Activated T-cell treated with anti-CD3 and anti-CD28 coated beads, Interleukin-2, amount 50 U/mL, for 72 hours (primary cell): ENCODE results near the gene ITSN1. TPM values are rescaled to one million over a fixed set of nuclear protein-coding genes. Genes with fewer than 3 reads are reported as not detected.

ENCODE experiments used
- ATAC-seq, 2 donors: fragments of 150-1000 bp; cut with Tn5 transposase; replicated peaks in 1 of 2; 2 replicates each; pipeline ENCODE4 v1.10.0; 2021; ENCODE audit warnings: moderate library complexity in 2 of 2, mild to moderate bottlenecking in 1 of 2
- DNase-seq, 2 donors: peaks; one replicate each; pipeline ENCODE4 v3.0.0; 2021 to 2022; ENCODE audit warnings: mixed read lengths in 1 of 2
- H3K27ac Mint-ChIP-seq: one replicate; pipeline ENCODE4 v1.8.0; 2022; ENCODE audit warnings: mild to moderate bottlenecking, moderate library complexity, mixed read lengths
- H3K27me3 Mint-ChIP-seq: one replicate; pipeline ENCODE4 v1.8.0; 2022; ENCODE audit warnings: low read depth, mixed read lengths
- H3K36me3 Mint-ChIP-seq, 2 donors: one replicate each; pipeline ENCODE4 v1.8.0; 2022; ENCODE audit warnings: mixed read lengths in 2 of 2, mild to moderate bottlenecking in 1 of 2; ENCODE audit not compliant: insufficient read depth in 2 of 2
- H3K4me1 Mint-ChIP-seq: one replicate; pipeline ENCODE4 v1.8.0; 2022; ENCODE audit warnings: low read depth, mixed read lengths
- H3K4me3 Mint-ChIP-seq, 2 donors: one replicate each; pipeline ENCODE4 v1.8.0; 2022; ENCODE audit warnings: mild to moderate bottlenecking in 2 of 2, mixed read lengths in 2 of 2, moderate library complexity in 2 of 2
- H3K9me3 Mint-ChIP-seq, 2 donors: one replicate each; pipeline ENCODE4 v1.8.0; 2022; ENCODE audit warnings: mixed read lengths in 2 of 2
- total RNA-seq, 2 donors: library from RNA; stranded (reverse); gene quantifications; one replicate each; pipeline ENCODE4 v1.2.3, GENCODE V29; 2022

ITSN1 gene
- total RNA-seq, 2 donors from 2014 or later, result 2.6 to 4.5 TPM

DNA sequence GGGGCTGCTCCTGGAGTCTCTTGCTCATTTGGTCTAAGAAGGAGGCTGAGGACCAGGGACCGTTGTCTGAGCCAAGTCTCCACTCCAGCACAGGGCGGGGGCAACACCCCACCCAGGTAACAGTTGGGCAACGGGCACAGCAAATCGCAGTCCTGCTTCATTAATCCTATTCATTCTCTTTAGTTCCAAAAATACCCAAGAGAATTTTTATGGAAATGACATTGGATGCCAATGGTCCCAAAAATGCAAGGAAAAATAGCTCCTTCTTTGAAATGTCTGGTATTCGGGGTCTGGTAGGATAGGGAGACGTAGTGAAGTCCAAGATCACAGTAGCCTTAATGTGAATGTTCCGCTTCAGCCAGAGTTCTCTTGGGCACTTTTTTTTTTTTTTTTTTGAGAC lies 199.3 kb downstream of the ITSN1 start:
- DNase-seq, result no peak
- Mint-ChIP-seq H3K4me1 (no peaks in the 10 kb centered on the region), H3K9me3 (peaks cover 1 to 3% of the 10 kb centered on the region in 2 donors), H3K4me3 (no peak overlapping the region), H3K36me3 (no peaks in the 10 kb centered on the region), H3K27ac (no peak overlapping the region), H3K27me3 (no peaks in the 10 kb centered on the region)
- no peak for ATAC-seq

- ATAC-seq, result no peak
- Mint-ChIP-seq H3K4me3 (no peak overlapping the region), H3K27me3 (no peaks in the 10 kb centered on the region)
Observed at GRCh38 chr21:33843216-33843615, 200.9 kb downstream of the ITSN1 start.

DNA sequence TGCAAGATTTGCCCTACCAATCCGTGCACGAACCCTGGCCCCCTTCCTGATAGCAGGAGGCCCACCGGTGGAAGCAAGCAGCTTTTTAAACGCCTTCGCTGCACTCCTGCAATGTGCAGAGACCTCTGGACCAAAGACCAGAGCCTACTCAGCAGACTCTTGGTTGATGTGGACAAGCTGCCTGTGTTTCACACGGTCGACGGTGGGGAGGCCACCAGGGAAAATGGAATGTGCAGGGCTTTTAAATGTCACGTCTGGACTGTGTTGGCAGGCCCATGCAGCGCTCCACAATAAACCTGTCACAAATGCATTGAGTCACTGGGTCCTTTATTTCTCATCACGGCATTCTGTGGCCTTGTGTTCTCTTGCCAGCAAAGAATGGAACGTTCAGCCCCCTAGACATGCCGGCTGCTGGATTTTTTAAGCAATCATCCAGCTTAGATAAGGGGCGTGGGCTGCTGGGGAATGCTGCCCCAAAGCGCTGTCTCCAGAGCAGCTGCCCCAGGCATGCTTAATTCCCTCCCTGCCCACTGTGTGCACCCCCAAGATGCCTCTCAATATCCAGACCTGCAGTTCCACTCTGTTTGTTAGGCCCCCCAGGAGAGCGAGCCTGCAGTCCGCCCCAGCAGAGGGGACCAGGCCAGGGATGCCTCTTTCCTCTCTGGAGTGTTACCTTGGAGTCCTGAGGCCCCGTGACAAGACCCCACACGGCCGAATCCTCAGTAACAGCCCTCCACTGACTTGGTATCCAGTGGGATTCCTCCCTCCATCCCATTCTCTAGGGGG lies 202.0 kb downstream of the ITSN1 start:
- Mint-ChIP-seq H3K4me3 (no peak overlapping the region), H3K27ac (no peak overlapping the region), H3K9me3 (peaks cover 1 to 3% of the 10 kb centered on the region in 2 donors), H3K4me1 (no peaks in the 10 kb centered on the region), H3K36me3 (no peaks in the 10 kb centered on the region), H3K27me3 (no peaks in the 10 kb centered on the region)
- DNase-seq (no peak), ATAC-seq (no peak)

More at GRCh38 chr21:33843216-33843615, 200.9 kb downstream of the ITSN1 start:
- no peaks in the 10 kb centered on the region for H3K4me1 Mint-ChIP-seq
- peaks cover 1 to 3% of the 10 kb centered on the region in 2 donors for H3K9me3 Mint-ChIP-seq
- no peak for DNase-seq
- no peak overlapping the region for H3K27ac Mint-ChIP-seq
- no peaks in the 10 kb centered on the region for H3K36me3 Mint-ChIP-seq

- DNase-seq (no peak), ATAC-seq (no peak)
- Mint-ChIP-seq H3K27me3 (no peaks in the 10 kb centered on the region), H3K27ac (no peak overlapping the region), H3K9me3 (peaks cover 1 to 3% of the 10 kb centered on the region in 2 donors), H3K4me3 (no peak overlapping the region), H3K4me1 (no peaks in the 10 kb centered on the region), H3K36me3 (no peaks in the 10 kb centered on the region)
Observed at GRCh38 chr21:33844890-33845205, 202.5 kb downstream of the ITSN1 start.

DNA sequence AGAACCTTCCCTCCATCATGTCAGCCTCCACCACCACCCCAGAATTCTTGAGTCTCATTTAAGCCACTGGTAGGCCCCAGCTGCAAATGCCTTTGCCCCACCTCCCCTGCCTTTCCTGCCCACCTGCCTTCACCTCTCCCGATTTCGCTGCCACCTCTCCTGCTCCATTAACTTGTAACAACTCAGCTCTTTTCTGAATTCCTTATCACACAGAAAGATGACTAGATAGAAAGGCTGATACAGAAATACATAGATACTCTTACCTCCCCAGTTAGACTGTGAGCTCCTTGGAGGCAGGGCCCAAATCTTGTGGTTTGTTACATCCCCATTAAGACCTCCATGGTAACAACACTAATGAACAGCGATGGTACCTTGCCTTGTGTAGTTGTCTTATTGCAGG lies 203.8 kb downstream of the ITSN1 start:
- no peaks in the 10 kb centered on the region for H3K4me1 Mint-ChIP-seq
- no peak for DNase-seq
- H3K27ac Mint-ChIP-seq, result no peak overlapping the region
- H3K9me3 Mint-ChIP-seq, result peaks cover 1 to 3% of the 10 kb centered on the region in 2 donors
- no peaks in the 10 kb centered on the region for H3K36me3 Mint-ChIP-seq
- no peak for ATAC-seq
- H3K4me3 Mint-ChIP-seq, result no peak overlapping the region
- H3K27me3 Mint-ChIP-seq, result no peaks in the 10 kb centered on the region

DNA sequence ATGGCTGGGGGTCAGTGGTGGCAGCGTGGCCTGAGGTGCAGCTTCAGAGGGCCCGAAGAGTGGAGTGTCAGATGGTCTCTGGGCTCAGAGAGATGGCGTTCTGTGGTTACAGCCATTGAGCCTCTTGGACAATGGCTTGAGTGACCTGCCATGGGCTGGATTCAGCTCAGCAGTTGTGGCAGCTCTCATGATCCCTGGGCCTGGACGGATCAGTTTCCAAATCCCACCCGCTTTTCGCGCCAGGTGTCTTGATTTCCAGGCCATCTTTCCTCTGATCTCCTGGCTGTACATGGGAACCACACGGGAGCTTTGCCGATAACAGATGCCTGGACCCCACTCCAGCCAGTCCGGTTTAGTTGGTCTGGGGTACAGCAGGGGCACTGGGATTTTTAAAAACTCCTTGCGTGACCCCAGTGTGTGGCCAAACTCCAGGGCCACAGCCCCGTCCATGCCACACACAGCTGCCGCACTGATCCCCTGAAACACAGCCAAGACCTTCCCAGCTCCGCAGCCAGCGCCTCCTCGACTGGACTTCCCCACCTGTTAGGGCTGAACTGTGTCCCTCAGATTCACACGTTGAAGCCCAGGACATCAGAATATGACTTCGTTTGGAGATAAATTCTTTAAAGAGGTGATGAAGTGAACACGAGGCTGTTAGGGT lies 205.4 kb downstream of the ITSN1 start:
- ATAC-seq, result no peak
- no peak overlapping the region for H3K27ac Mint-ChIP-seq
- no peaks in the 10 kb centered on the region for H3K4me1 Mint-ChIP-seq

GRCh38 chr21:33848249-33848953 lies 206.1 kb downstream of the ITSN1 start:
- Mint-ChIP-seq H3K9me3 (peaks cover 1 to 3% of the 10 kb centered on the region in 2 donors), H3K27me3 (no peaks in the 10 kb centered on the region), H3K36me3 (no peaks in the 10 kb centered on the region), H3K4me1 (no peaks in the 10 kb centered on the region), H3K27ac (no peak overlapping the region), H3K4me3 (no peak overlapping the region)
- DNase-seq (no peak), ATAC-seq (no peak)

More for the DNA sequence above, 205.4 kb downstream of the ITSN1 start:
- Mint-ChIP-seq H3K27me3 (no peaks in the 10 kb centered on the region), H3K9me3 (peaks cover 1 to 3% of the 10 kb centered on the region in 2 donors), H3K36me3 (no peaks in the 10 kb centered on the region), H3K4me3 (no peak overlapping the region)
- no peak for DNase-seq

- H3K36me3 Mint-ChIP-seq, result no peaks in the 10 kb centered on the region
- no peaks in the 10 kb centered on the region for H3K27me3 Mint-ChIP-seq
- no peak overlapping the region for H3K27ac Mint-ChIP-seq
- no peak overlapping the region for H3K4me3 Mint-ChIP-seq
- no peak for ATAC-seq
- peaks cover 1 to 3% of the 10 kb centered on the region in 2 donors for H3K9me3 Mint-ChIP-seq
- no peak for DNase-seq
- no peaks in the 10 kb centered on the region for H3K4me1 Mint-ChIP-seq
Observed at GRCh38 chr21:33849834-33850233, 207.5 kb downstream of the ITSN1 start.

DNA sequence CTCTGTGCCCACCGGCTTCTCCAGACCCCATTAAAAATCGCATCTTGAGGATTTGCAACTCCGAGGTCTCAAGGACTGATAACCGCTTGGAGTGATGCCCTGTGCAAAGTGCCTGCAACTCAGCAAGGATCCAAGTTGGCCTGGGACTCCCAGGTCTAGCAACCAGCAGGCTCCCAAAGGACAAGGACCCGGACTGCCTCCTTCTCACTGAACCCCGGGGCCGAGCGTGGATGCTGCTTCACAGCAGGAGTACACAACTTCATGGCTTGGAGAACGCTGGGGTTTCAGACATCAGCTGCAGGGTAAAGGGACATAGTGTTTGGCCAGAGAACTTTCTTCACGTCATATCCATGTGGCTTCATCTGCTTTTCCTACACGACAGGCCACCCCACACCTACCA lies 208.1 kb downstream of the ITSN1 start:
- Mint-ChIP-seq H3K4me3 (no peak overlapping the region), H3K4me1 (no peaks in the 10 kb centered on the region), H3K27me3 (no peaks in the 10 kb centered on the region), H3K36me3 (no peaks in the 10 kb centered on the region), H3K27ac (no peak overlapping the region), H3K9me3 (peaks cover 1 to 3% of the 10 kb centered on the region in 2 donors)
- DNase-seq (no peak), ATAC-seq (no peak)

GRCh38 chr21:33850985-33851384 lies 208.7 kb downstream of the ITSN1 start:
- no peak for DNase-seq
- Mint-ChIP-seq H3K9me3 (peaks cover 1 to 2% of the 10 kb centered on the region in 2 donors), H3K27me3 (no peaks in the 10 kb centered on the region), H3K4me3 (no peak overlapping the region), H3K4me1 (no peaks in the 10 kb centered on the region), H3K27ac (no peak overlapping the region), H3K36me3 (no peaks in the 10 kb centered on the region)
- ATAC-seq, result no peak

DNA sequence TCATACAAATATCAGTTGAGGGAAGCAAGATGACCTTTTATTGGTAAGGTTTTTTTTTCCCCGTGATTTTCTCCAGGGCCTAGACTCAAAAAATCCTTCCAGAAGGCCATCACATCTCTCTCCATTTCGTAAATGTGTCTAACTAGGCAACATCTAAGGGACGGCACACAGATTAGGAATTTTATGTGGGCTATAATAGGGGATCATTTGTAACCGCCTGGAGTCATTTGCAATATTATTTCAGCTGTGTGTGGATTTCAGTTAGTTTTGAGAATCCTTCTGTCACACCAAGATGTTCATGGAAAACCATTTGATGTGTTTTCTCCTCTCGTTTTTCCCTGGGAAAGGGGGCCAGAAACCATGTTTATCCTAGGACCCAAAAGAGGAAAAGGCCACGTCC lies 210.2 kb downstream of the ITSN1 start:
- Mint-ChIP-seq H3K27me3 (no peaks in the 10 kb centered on the region), H3K36me3 (no peaks in the 10 kb centered on the region), H3K27ac (no peak overlapping the region)

GRCh38 chr21:33854604-33855003 lies 212.3 kb downstream of the ITSN1 start:
- Mint-ChIP-seq H3K4me1 (no peaks in the 10 kb centered on the region), H3K27ac (no peak overlapping the region), H3K4me3 (no peak overlapping the region), H3K9me3 (no peaks in the 10 kb centered on the region), H3K36me3 (no peaks in the 10 kb centered on the region), H3K27me3 (no peaks in the 10 kb centered on the region)
- ATAC-seq (no peak), DNase-seq (no peak)

More for the DNA sequence above, 210.2 kb downstream of the ITSN1 start:
- no peaks in the 10 kb centered on the region for H3K4me1 Mint-ChIP-seq
- ATAC-seq (no peak), DNase-seq (no peak)
- no peak overlapping the region for H3K4me3 Mint-ChIP-seq
- no peaks in the 10 kb centered on the region for H3K9me3 Mint-ChIP-seq

DNA sequence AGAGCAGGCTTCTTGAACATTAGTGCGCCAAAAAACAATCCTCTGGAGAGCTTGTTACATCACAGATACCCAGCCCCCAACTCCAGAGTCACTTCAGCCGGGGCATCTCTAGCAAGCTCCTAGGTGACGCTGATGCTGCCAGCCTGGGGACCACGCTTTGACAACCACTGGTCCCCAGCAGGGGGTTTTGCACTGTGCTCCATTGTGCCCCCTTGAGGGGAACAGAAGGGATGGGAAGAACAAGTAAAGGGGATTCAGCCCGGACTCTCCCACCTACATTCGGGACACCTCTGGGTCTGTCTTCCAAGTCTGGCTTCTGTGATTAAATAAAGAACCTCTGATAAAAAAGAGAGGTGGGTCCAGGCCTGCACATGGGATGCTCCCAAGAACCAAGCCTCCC lies 212.9 kb downstream of the ITSN1 start:
- Mint-ChIP-seq H3K4me3 (no peak overlapping the region), H3K27ac (no peak overlapping the region), H3K9me3 (no peaks in the 10 kb centered on the region), H3K4me1 (no peaks in the 10 kb centered on the region), H3K27me3 (no peaks in the 10 kb centered on the region), H3K36me3 (no peaks in the 10 kb centered on the region)
- DNase-seq (no peak), ATAC-seq (no peak)
